AG09319 (cell line): ENCODE results near the gene DMRTA2.

Experiments used
- DNase-seq: peaks from one replicate; pipeline ENCODE4 v3.0.0-alpha.2; 2010; ENCODE audit warnings: low read depth; ENCODE audit errors: extremely low read depth
- CTCF ChIP-seq: IDR thresholded peaks from 2 replicates; pipeline ENCODE4 v1.5.1; 2011; ENCODE audit warnings: low read depth, mild to moderate bottlenecking, inconsistent platforms, low read length, moderate library complexity

DMRTA2 gene

GRCh38 chr1:50450861-50451653, 27.8 kb upstream of the DMRTA2 start:
- DNase-seq: no peak
- TF ChIP-seq CTCF: no peak

- peak; percentile 18 for DNase-seq
- no peak for TF ChIP-seq CTCF
Measured at GRCh38 chr1:50447961-50448360, 24.7 kb upstream of the DMRTA2 start.

GRCh38 chr1:50441183-50441582, 17.9 kb upstream of the DMRTA2 start:
- no peak for DNase-seq
- no peak for TF ChIP-seq CTCF

- no peak for TF ChIP-seq CTCF
- DNase-seq: no peak
Measured at GRCh38 chr1:50438945-50439344, 15.7 kb upstream of the DMRTA2 start.

GRCh38 chr1:50436489-50436888, 13.2 kb upstream of the DMRTA2 start:
- no peak for DNase-seq
- TF ChIP-seq CTCF: no peak

GRCh38 chr1:50430010-50430405, 6.8 kb upstream of the DMRTA2 start:
- no peak for DNase-seq
- TF ChIP-seq CTCF: no peak

- no peak for DNase-seq
- no peak for TF ChIP-seq CTCF
Measured at GRCh38 chr1:50427818-50428779, 4.9 kb upstream of the DMRTA2 start.
